GM12892 (cell line): ENCODE results near the gene TMED4.

Experiments used
- POLR2A ChIP-seq: IDR thresholded peaks from 2 replicates; pipeline ENCODE4 v1.6.1; 2011; ENCODE audit warnings: low read depth, low read length, control low read depth
- POLR2AphosphoS5 ChIP-seq: IDR thresholded peaks from 2 replicates; pipeline ENCODE4 v1.6.1; 2011; ENCODE audit warnings: low read depth, low read length, control low read depth
- TAF1 ChIP-seq: IDR thresholded peaks from 2 replicates; pipeline ENCODE4 v1.6.1; 2011; ENCODE audit warnings: low read depth, mild to moderate bottlenecking, control low read depth, low read length, borderline replicate concordance

- TF ChIP-seq POLR2AphosphoS5 (no peak), POLR2A (no peak), TAF1 (no peak)
These were observed 7.7 kb downstream of the TMED4 start for GRCh38 chr7:44574287-44574872.
